Endothelial cell (in vitro differentiated cells): ENCODE results near the gene ANTXR1. TPM values are rescaled to one million over a fixed set of nuclear protein-coding genes. Genes with fewer than 3 reads are reported as not detected.

Experiments used
- DNase-seq: peaks from one replicate; pipeline ENCODE4 v3.0.0; 2021; ENCODE audit warnings: low spot score
- H3K27ac Mint-ChIP-seq: one replicate; pipeline ENCODE4 v1.8.0; 2021; ENCODE audit warnings: mixed read lengths, inconsistent platforms; ENCODE audit not compliant: unreplicated experiment
- H3K27me3 Mint-ChIP-seq: one replicate; pipeline ENCODE4 v1.8.0; 2021; ENCODE audit warnings: mild to moderate bottlenecking, moderate library complexity, mixed read lengths, inconsistent platforms; ENCODE audit not compliant: unreplicated experiment
- H3K36me3 Mint-ChIP-seq: one replicate; pipeline ENCODE4 v1.8.0; 2021; ENCODE audit warnings: mild to moderate bottlenecking, low read depth, mixed read lengths, inconsistent platforms; ENCODE audit not compliant: unreplicated experiment
- H3K4me1 Mint-ChIP-seq: one replicate; pipeline ENCODE4 v1.8.0; 2021; ENCODE audit warnings: mild to moderate bottlenecking, mixed read lengths, inconsistent platforms; ENCODE audit not compliant: unreplicated experiment
- H3K4me3 Mint-ChIP-seq: one replicate; pipeline ENCODE4 v1.8.0; 2021; ENCODE audit warnings: mild to moderate bottlenecking, mixed read lengths, inconsistent platforms; ENCODE audit not compliant: unreplicated experiment
- H3K9me3 Mint-ChIP-seq: one replicate; pipeline ENCODE4 v1.8.0; 2021; ENCODE audit warnings: mixed read lengths, inconsistent platforms; ENCODE audit not compliant: unreplicated experiment
- CTCF ChIP-seq: fragments of 200-600 bp; sonication (generic); IDR thresholded peaks from one replicate; pipeline ENCODE4 v1.5.0; 2021; ENCODE audit warnings: antibody characterized with exemption; ENCODE audit not compliant: unreplicated experiment
- total RNA-seq: library from RNA; stranded (reverse); fragmentation: NEBNext Ultra II Directional; extraction: Animal tissue kit (Norgen Biotek cat#: 25700); gene quantifications from one replicate; pipeline ENCODE4 v1.2.1, GENCODE V29; 2021; ENCODE audit not compliant: unreplicated experiment

ANTXR1 gene
- total RNA-seq, 1 donor from 2014 or later = 7.5 TPM

- Mint-ChIP-seq H3K27me3 (no peaks in the 10 kb centered on the region), H3K36me3 (no peaks in the 10 kb centered on the region), H3K4me1 (no peaks in the 10 kb centered on the region), H3K9me3 (no peaks in the 10 kb centered on the region), H3K27ac (no peak overlapping the region), H3K4me3 (no peak overlapping the region)
- DNase-seq = no peak
- no peak for TF ChIP-seq CTCF
Measured at GRCh38 chr2:69126341-69126740, 113.4 kb downstream of the ANTXR1 start.

GRCh38 chr2:69131452-69131851 lies 118.5 kb downstream of the ANTXR1 start:
- Mint-ChIP-seq H3K4me1 (peaks cover 3% of the 10 kb centered on the region), H3K9me3 (no peaks in the 10 kb centered on the region), H3K27ac (no peak overlapping the region), H3K4me3 (no peak overlapping the region), H3K36me3 (no peaks in the 10 kb centered on the region), H3K27me3 (no peaks in the 10 kb centered on the region)
- DNase-seq = no peak
- TF ChIP-seq CTCF = no peak

- H3K9me3 Mint-ChIP-seq = no peaks in the 10 kb centered on the region
- DNase-seq = no peak
- H3K4me3 Mint-ChIP-seq = no peak overlapping the region
- H3K27ac Mint-ChIP-seq = no peak overlapping the region
- TF ChIP-seq CTCF = no peak
- peaks cover 3% of the 10 kb centered on the region for H3K4me1 Mint-ChIP-seq
- no peaks in the 10 kb centered on the region for H3K36me3 Mint-ChIP-seq
- no peaks in the 10 kb centered on the region for H3K27me3 Mint-ChIP-seq
Measured at GRCh38 chr2:69131983-69132675, 119.2 kb downstream of the ANTXR1 start.

GRCh38 chr2:69132960-69133590 lies 120.1 kb downstream of the ANTXR1 start:
- Mint-ChIP-seq H3K9me3 (no peaks in the 10 kb centered on the region), H3K4me3 (no peak overlapping the region), H3K27me3 (no peaks in the 10 kb centered on the region), H3K27ac (no peak overlapping the region), H3K4me1 (peaks cover 3% of the 10 kb centered on the region), H3K36me3 (no peaks in the 10 kb centered on the region)
- DNase-seq = no peak
- no peak for TF ChIP-seq CTCF

GRCh38 chr2:69133898-69134297 lies 120.9 kb downstream of the ANTXR1 start:
- H3K27me3 Mint-ChIP-seq = no peaks in the 10 kb centered on the region
- H3K9me3 Mint-ChIP-seq = no peaks in the 10 kb centered on the region
- H3K4me3 Mint-ChIP-seq = no peak overlapping the region
- H3K4me1 Mint-ChIP-seq = peaks cover 3% of the 10 kb centered on the region
- H3K36me3 Mint-ChIP-seq = no peaks in the 10 kb centered on the region
- TF ChIP-seq CTCF = no peak
- DNase-seq = no peak
- no peak overlapping the region for H3K27ac Mint-ChIP-seq
